HepG2 (cell line): ENCODE results near the gene STARD6. TPM values are rescaled to one million over a fixed set of nuclear protein-coding genes. Genes with fewer than 3 reads are reported as not detected.

Experiments
- CHCHD3 ChIP-seq: sonication (generic); formaldehyde crosslinking; IDR thresholded peaks from 2 replicates; pipeline ENCODE4 v1.8.0; 2022; ENCODE audit warnings: mild to moderate bottlenecking, missing genetic modification reagents, moderate library complexity
- ETV5 ChIP-seq: IDR thresholded peaks from 2 replicates; pipeline ENCODE4 v1.6.1; 2018; ENCODE audit warnings: missing biosample characterization, missing genetic modification reagents, inconsistent platforms, borderline replicate concordance
- HIVEP1 ChIP-seq: sonication (generic); formaldehyde crosslinking; IDR thresholded peaks from 2 replicates; pipeline ENCODE4 v1.4.0; 2020; ENCODE audit warnings: mild to moderate bottlenecking, missing genetic modification reagents
- MTA1 ChIP-seq: sonication (generic); formaldehyde crosslinking; IDR thresholded peaks from 2 replicates; pipeline ENCODE4 v1.4.0; 2020; ENCODE audit warnings: missing genetic modification reagents, mild to moderate bottlenecking, borderline replicate concordance
- MXD1 ChIP-seq: sonication (generic); formaldehyde crosslinking; IDR thresholded peaks from 2 replicates; pipeline ENCODE4 v1.4.0; 2020; ENCODE audit warnings: mild to moderate bottlenecking, missing genetic modification reagents
- MYNN ChIP-seq: sonication (generic); formaldehyde crosslinking; IDR thresholded peaks from 2 replicates; pipeline ENCODE4 v1.4.0; 2020; ENCODE audit warnings: mild to moderate bottlenecking, low read depth, missing genetic modification reagents
- NONO ChIP-seq, 2 experiments: fragments of 450-650 bp in 1 of 2; sonication (generic) in 1 of 2; formaldehyde crosslinking in 1 of 2; IDR thresholded peaks in 1 of 2; conservative IDR thresholded peaks in 1 of 2; 2 replicates each; pipeline versions ENCODE4 v1.6.1 to v1.8.0; 2017 to 2022; ENCODE audit warnings: mild to moderate bottlenecking in 1 of 2, missing genetic modification reagents in 1 of 2, moderate library complexity in 1 of 2
- PHF8 ChIP-seq: sonication (generic); formaldehyde crosslinking; IDR thresholded peaks from 2 replicates; pipeline ENCODE4 v1.5.0; 2020; ENCODE audit warnings: missing genetic modification reagents
- ZBTB1 ChIP-seq: sonication (generic); formaldehyde crosslinking; IDR thresholded peaks from 2 replicates; pipeline ENCODE4 v1.4.0; 2020; ENCODE audit warnings: missing genetic modification reagents, borderline replicate concordance
- ZGPAT ChIP-seq: IDR thresholded peaks from 2 replicates; pipeline ENCODE4 v1.6.1; 2016; ENCODE audit warnings: mild to moderate bottlenecking
- ZNF12 ChIP-seq: sonication (generic); formaldehyde crosslinking; IDR thresholded peaks from 2 replicates; pipeline ENCODE4 v1.5.0; 2020; ENCODE audit warnings: missing genetic modification reagents
- ZNF143 ChIP-seq: sonication (generic); formaldehyde crosslinking; IDR thresholded peaks from 2 replicates; pipeline ENCODE4 v1.4.0; 2020; ENCODE audit warnings: missing genetic modification reagents
- ZNF230 ChIP-seq: sonication (generic); formaldehyde crosslinking; IDR thresholded peaks from 2 replicates; pipeline ENCODE4 v1.4.0; 2020; ENCODE audit warnings: mild to moderate bottlenecking, missing genetic modification reagents
- ZNF333 ChIP-seq: sonication (generic); formaldehyde crosslinking; IDR thresholded peaks from 2 replicates; pipeline ENCODE4 v1.4.0; 2020; ENCODE audit warnings: mild to moderate bottlenecking, missing genetic modification reagents, borderline replicate concordance
- ZNF44 ChIP-seq: sonication (generic); formaldehyde crosslinking; IDR thresholded peaks from 2 replicates; pipeline ENCODE4 v1.5.1; 2020; ENCODE audit warnings: mild to moderate bottlenecking, missing genetic modification reagents
- ZNF530 ChIP-seq: sonication (generic); formaldehyde crosslinking; IDR thresholded peaks from 2 replicates; pipeline ENCODE4 v1.5.0; 2020; ENCODE audit warnings: low read depth, mild to moderate bottlenecking, missing genetic modification reagents
- ZNF569 ChIP-seq: sonication (generic); formaldehyde crosslinking; IDR thresholded peaks from 2 replicates; pipeline ENCODE4 v1.5.0; 2020; ENCODE audit warnings: mild to moderate bottlenecking, missing genetic modification reagents, moderate library complexity, borderline replicate concordance
- polyA plus RNA-seq, 8 experiments: library from polyadenylated mRNA; depleted of rRNA in 3 of 8; stranded (reverse) in 7 of 8; unstranded in 1 of 8; fragments of >200 nt; fragmentation: Illumina TruSeq in 4 of 8; extraction: Trizol in 4 of 8; gene quantifications; 2 replicates each; pipeline versions ENCODE4 v1.2.1 to v1.2.3, GENCODE V29; 2011 to 2016; ENCODE audit warnings: low read depth in 4 of 8, missing spikeins in 1 of 8, mixed read lengths in 1 of 8; ENCODE audit not compliant: insufficient read depth in 1 of 8
- total RNA-seq, 5 experiments: library from RNA; depleted of rRNA; stranded (reverse); fragments of >200 nt; fragmentation: Illumina TruSeq; extraction: Trizol; gene quantifications; 2 replicates each; pipeline ENCODE4 v1.2.3, GENCODE V29; 2016; ENCODE audit warnings: low read depth in 1 of 5
- TF ChIP-seq, protein P1 (sequence below): sonication (generic); formaldehyde crosslinking; IDR thresholded peaks from 2 replicates; pipeline ENCODE4 v1.4.0; 2020; ENCODE audit warnings: missing genetic modification reagents

STARD6 gene
- total and polyA plus RNA-seq, 2 of the 13 experiments (the other 11 are each of a cell fraction or from before 2014, with no cell fraction given) = not detected

- TF ChIP-seq ZNF44 (CRISPR knock-in tag) (peak; percentile 78; the same call in 1 of the 2 replicates), ZNF569 (no peak), ZNF333 (CRISPR knock-in tag) (no peak), ZNF143 (CRISPR knock-in tag) (no peak), MYNN (CRISPR knock-in tag) (no peak), ETV5 (CRISPR knock-in tag) (peak; percentile 31; the same call in 1 of the 2 replicates), CHCHD3 (CRISPR knock-in tag) (no peak), ZNF530 (CRISPR knock-in tag) (no peak), ZNF12 (CRISPR knock-in tag) (no peak), MXD1 (CRISPR knock-in tag) (peak; percentile 16; the same call in 1 of the 2 replicates), ZBTB1 (CRISPR knock-in tag) (no peak), ZNF230 (no peak), MTA1 (CRISPR knock-in tag) (peak; percentile 44; the same call in 1 of the 2 replicates), ZGPAT (CRISPR knock-in tag) (peak; percentile 41; the same call in 1 of the 2 replicates), PHF8 (CRISPR knock-in tag) (peak; percentile 54), HIVEP1 (CRISPR knock-in tag) (no peak), NONO (IDR thresholded peaks at IDR 0.05) (no peak), NONO (CRISPR knock-in tag; conservative IDR thresholded peaks at IDR 0.05) (peak; percentile 78; the same call in 1 of the 2 replicates)
- TF ChIP-seq, protein P1, sequence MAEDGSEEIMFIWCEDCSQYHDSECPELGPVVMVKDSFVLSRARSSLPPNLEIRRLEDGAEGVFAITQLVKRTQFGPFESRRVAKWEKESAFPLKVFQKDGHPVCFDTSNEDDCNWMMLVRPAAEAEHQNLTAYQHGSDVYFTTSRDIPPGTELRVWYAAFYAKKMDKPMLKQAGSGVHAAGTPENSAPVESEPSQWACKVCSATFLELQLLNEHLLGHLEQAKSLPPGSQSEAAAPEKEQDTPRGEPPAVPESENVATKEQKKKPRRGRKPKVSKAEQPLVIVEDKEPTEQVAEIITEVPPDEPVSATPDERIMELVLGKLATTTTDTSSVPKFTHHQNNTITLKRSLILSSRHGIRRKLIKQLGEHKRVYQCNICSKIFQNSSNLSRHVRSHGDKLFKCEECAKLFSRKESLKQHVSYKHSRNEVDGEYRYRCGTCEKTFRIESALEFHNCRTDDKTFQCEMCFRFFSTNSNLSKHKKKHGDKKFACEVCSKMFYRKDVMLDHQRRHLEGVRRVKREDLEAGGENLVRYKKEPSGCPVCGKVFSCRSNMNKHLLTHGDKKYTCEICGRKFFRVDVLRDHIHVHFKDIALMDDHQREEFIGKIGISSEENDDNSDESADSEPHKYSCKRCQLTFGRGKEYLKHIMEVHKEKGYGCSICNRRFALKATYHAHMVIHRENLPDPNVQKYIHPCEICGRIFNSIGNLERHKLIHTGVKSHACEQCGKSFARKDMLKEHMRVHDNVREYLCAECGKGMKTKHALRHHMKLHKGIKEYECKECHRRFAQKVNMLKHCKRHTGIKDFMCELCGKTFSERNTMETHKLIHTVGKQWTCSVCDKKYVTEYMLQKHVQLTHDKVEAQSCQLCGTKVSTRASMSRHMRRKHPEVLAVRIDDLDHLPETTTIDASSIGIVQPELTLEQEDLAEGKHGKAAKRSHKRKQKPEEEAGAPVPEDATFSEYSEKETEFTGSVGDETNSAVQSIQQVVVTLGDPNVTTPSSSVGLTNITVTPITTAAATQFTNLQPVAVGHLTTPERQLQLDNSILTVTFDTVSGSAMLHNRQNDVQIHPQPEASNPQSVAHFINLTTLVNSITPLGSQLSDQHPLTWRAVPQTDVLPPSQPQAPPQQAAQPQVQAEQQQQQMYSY (CRISPR knock-in tag) = 0 out of 2 replicates have a peak, but pooled peaks have one; percentile 4
Measured at GRCh38 chr18:54357660-54358494, at the start of gene STARD6, which contains the start of gene C18orf54 (continued).
